ENCODE data around the gene GLUD1.
"Not testable (repeated sequence)": the region's sequence is repeated elsewhere in the genome, so short reads cannot be mapped to it uniquely, and the experiment has no call there.

GRCh38 chr10:87119029-87119428 is 24.4 kb upstream of the GLUD1 start:
- not testable (repeated sequence) for TF ChIP-seq CTCF (IDR thresholded peaks at IDR 0.05; ENCODE audit: insufficient read depth, low read length); POLR2AphosphoS5 (IDR thresholded peaks at IDR 0.05; ENCODE audit: low read depth); SPI1 (IDR thresholded peaks at IDR 0.05; ENCODE audit: borderline replicate concordance, low read depth)
